HEK293 (cell line): ENCODE data around the gene APBB1.

ENCODE experiments used
- ZBTB20 ChIP-seq: fragments of 450-650 bp; formaldehyde crosslinking; IDR thresholded peaks from 2 replicates; pipeline ENCODE4 v1.5.1; 2016; ENCODE audit warnings: missing biosample characterization, missing genetic modification characterization
- ZNF274 ChIP-seq, 2 experiments: fragments of 200-500 bp in 1 of 2; fragments of 450-650 bp in 1 of 2; sonication (Bioruptor generic) in 1 of 2; formaldehyde crosslinking in 1 of 2; IDR thresholded peaks; 2 replicates each; pipeline versions ENCODE4 v1.5.1 to v1.6.1; 2014 to 2016; ENCODE audit warnings: borderline replicate concordance in 1 of 2, inconsistent platforms in 1 of 2, low read length in 1 of 2, missing biosample characterization in 1 of 2, missing genetic modification characterization in 1 of 2
- ZNF311 ChIP-seq: fragments of 450-650 bp; formaldehyde crosslinking; IDR thresholded peaks from 2 replicates; pipeline ENCODE4 v1.5.1; 2017; ENCODE audit warnings: missing biosample characterization, missing genetic modification characterization, borderline replicate concordance
- ZNF350 ChIP-seq: fragments of 450-650 bp; formaldehyde crosslinking; IDR thresholded peaks from 2 replicates; pipeline ENCODE4 v1.5.0; 2017; ENCODE audit warnings: missing biosample characterization, mild to moderate bottlenecking, missing genetic modification characterization
- ZNF423 ChIP-seq: fragments of 450-650 bp; formaldehyde crosslinking; IDR thresholded peaks from 2 replicates; pipeline ENCODE4 v1.5.1; 2016; ENCODE audit warnings: missing biosample characterization, missing genetic modification characterization
- ZNF561 ChIP-seq: fragments of 450-650 bp; IDR thresholded peaks from 2 replicates; pipeline ENCODE4 v1.5.1; 2018; ENCODE audit warnings: missing biosample characterization, missing genetic modification characterization, borderline replicate concordance
- ZNF777 ChIP-seq: fragments of 450-650 bp; formaldehyde crosslinking; IDR thresholded peaks from 2 replicates; pipeline ENCODE4 v1.5.1; 2017; ENCODE audit warnings: missing biosample characterization, missing genetic modification characterization, borderline replicate concordance
- TF ChIP-seq, protein P1 (sequence below): fragments of 450-650 bp; formaldehyde crosslinking; IDR thresholded peaks from 2 replicates; pipeline ENCODE4 v1.5.1; 2016; ENCODE audit warnings: missing biosample characterization, missing genetic modification characterization
- TF ChIP-seq, protein P2 (sequence below): fragments of 450-650 bp; formaldehyde crosslinking; IDR thresholded peaks from 2 replicates; pipeline ENCODE4 v1.5.1; 2016; ENCODE audit warnings: missing biosample characterization, missing genetic modification characterization

- TF ChIP-seq, protein P1, sequence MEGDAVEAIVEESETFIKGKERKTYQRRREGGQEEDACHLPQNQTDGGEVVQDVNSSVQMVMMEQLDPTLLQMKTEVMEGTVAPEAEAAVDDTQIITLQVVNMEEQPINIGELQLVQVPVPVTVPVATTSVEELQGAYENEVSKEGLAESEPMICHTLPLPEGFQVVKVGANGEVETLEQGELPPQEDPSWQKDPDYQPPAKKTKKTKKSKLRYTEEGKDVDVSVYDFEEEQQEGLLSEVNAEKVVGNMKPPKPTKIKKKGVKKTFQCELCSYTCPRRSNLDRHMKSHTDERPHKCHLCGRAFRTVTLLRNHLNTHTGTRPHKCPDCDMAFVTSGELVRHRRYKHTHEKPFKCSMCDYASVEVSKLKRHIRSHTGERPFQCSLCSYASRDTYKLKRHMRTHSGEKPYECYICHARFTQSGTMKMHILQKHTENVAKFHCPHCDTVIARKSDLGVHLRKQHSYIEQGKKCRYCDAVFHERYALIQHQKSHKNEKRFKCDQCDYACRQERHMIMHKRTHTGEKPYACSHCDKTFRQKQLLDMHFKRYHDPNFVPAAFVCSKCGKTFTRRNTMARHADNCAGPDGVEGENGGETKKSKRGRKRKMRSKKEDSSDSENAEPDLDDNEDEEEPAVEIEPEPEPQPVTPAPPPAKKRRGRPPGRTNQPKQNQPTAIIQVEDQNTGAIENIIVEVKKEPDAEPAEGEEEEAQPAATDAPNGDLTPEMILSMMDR: peak; percentile 86
- TF ChIP-seq ZNF311 (tag by site-specific recombination) (no peak), ZNF777 (tag by site-specific recombination) (no peak), ZBTB20 (no peak), ZNF423 (tag by site-specific recombination) (no peak), ZNF274 (IDR thresholded peaks at IDR 0.05; ENCODE audit: low read length) (no peak), ZNF274 (tag by site-specific recombination; IDR thresholded peaks at IDR 0.05; ENCODE audit: borderline replicate concordance) (no peak), ZNF350 (tag by site-specific recombination) (no peak), ZNF561 (tag by site-specific recombination) (no peak)
- TF ChIP-seq, protein P2, sequence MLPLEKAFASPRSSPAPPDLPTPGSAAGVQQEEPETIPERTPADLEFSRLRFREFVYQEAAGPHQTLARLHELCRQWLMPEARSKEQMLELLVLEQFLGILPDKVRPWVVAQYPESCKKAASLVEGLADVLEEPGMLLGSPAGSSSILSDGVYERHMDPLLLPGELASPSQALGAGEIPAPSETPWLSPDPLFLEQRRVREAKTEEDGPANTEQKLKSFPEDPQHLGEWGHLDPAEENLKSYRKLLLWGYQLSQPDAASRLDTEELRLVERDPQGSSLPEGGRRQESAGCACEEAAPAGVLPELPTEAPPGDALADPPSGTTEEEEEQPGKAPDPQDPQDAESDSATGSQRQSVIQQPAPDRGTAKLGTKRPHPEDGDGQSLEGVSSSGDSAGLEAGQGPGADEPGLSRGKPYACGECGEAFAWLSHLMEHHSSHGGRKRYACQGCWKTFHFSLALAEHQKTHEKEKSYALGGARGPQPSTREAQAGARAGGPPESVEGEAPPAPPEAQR (tag by site-specific recombination): no peak
These were observed 65.4 kb downstream of the APBB1 start for GRCh38 chr11:6353367-6353987.
